ENCODE measurements around the gene AKT1.

GRCh38 chr14:104805941-104806624 lies 10.5 kb upstream of the AKT1 start:
- TF ChIP-seq EZH2 (IDR thresholded peaks at IDR 0.05; ENCODE audit: insufficient read depth, poor library complexity, severe bottlenecking) (no peak), EZH2phosphoT487 (IDR thresholded peaks at IDR 0.05; ENCODE audit: insufficient read depth, low read depth) (no peak)
